SK-N-DZ (cell line): ENCODE measurements around the gene CORO2A.
"Not testable (repeated sequence)": the region's sequence is repeated elsewhere in the genome, so short reads cannot be mapped to it uniquely, and the experiment has no call there.

Experiments
- DNase-seq: peaks from one replicate; pipeline ENCODE4 v3.0.0-alpha.2; 2015; ENCODE audit warnings: low spot score

CORO2A gene

DNA sequence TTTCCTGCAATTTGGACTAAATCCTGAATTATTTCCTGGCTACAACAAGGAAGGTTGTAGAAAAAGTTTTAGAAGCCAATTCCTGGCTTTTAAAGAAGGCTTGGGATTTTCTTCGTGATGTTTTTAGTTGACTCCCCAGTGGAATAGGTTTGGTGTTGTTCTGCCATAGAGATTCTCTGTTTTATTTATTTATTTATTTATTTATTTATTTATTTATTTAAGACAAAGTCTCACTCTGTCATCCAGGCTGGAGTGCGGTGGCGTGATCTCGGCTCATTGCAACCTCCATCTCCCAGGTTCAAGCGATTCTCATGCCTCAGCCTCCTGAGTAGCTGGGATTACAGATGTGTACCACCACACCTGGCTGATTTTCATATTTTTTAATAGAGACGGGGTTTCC is 75.3 kb downstream of the CORO2A start:
- DNase-seq = not testable (repeated sequence)

DNA sequence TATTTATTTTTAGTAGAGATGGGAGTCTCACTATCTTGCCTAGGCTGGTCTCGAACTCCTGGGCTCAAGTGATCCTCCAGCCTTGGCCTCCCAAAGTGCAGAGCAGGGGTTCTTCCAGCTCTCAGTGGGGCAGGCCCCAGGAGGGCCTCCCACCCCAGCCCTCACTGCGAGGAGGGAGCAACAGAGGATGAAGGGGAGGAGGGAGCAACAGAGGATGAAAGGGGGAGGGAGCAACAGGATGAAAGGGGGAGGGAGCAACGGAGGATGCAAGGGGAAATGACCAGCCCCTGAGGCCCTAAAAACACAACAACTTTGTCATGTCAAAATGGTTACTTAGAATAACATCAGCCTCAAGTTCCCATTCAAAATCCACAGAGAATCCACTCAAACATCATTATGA is 83.4 kb downstream of the CORO2A start:
- no peak for DNase-seq

DNA sequence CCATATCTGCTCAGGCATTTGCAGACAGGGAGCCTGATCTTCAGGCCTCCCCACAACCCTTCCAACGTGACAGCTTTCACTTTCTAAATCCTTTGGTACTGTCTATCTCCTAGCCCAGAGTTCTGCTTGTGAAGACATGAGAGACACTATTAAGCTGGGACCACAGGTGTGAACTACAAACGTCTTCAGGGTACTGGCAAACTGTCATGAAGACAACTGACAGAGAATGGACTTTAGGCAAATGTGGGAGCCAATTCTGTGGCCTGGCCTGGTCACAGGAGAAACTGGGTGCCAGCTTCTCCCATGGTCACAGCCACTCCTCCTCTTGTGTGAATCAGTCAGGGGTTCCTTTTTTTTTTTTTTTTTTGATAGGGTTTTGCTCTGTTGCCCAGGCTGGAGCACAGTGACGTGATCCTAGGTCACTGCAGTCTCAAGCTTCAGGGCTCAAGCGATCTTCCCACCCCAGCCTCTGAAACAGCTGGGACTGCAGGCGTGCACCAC is 83.9 kb downstream of the CORO2A start:
- no peak for DNase-seq

DNA sequence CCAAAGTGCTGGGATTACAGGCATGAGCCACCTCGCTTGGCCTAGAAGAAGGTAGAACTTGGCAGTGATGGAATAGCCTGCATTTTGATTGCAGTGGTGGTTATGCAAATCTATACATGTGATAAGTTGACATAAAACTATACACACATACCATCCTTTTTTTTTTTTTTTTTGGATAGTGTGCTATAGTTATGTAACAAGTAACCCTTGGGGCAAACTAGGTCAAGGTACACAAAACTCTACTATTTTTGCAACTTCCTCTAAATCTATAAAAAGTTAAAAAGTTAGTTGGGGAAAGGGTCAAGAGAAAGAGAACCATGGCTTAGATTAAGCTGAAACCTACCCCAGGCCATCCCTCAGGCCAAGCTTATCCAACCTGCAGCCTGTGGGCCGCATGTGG is 84.5 kb downstream of the CORO2A start:
- DNase-seq = no peak

DNA sequence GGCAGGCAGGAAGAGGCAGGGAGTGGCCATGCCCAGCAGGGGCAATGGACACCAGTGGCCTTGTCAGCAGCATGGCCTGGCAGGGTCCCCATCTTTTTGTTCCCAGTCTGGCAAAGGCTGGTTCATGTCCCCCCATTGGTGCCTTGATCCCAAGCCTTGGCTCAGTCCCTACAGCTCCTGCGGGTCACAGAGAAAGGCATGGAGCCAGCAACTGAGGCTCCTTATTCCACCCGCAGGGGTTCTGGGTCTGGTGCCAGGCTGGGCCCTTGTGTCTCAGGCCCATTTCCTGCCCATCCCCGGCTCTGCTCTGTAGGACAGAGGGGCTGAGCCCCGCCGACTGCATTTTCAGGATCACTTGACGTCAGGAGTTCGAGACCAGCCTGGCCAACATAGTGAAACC is 87.4 kb downstream of the CORO2A start:
- no peak for DNase-seq

DNA sequence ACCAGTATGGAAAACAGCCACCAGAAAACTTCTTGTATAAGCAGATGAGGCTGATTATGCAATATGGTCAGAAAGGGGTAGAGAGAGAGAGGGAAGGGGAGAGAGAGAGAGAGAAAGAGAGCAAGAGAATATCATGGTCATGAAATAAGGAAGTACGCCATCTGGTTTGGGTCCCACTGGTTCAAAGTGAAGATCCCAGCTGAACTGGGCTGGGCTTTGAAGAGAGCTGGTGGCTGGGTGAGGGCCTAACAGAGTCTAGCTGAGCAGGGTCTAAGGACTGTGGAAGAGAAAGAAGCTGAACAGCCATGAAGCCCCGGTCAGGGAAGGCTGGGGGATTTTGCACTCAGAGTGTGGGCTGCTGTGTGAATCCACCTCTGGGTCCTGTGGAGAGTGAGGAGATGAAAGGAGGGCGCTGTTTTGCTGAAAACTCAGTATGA is 88.0 kb downstream of the CORO2A start:
- DNase-seq = no peak

DNA sequence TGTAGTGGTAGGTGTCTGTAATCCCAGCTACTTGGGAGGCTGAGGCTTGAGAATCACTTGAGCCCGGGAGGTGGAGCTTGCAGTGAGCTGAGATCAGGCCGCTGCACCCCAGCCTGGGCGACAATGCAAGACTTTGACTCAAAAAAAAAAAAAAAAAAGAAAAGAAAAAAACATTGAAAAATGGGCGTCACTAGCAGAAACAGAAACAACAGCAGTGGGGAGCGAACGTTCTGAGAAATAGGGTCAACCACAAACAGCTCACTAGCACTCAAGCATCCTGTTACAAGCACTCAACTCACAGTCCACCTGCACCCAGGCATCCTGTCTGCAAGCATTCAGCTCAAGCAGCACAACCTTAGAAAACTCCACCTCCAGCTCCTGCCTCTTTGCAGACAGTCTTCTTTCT is 90.6 kb downstream of the CORO2A start:
- DNase-seq = no peak

DNA sequence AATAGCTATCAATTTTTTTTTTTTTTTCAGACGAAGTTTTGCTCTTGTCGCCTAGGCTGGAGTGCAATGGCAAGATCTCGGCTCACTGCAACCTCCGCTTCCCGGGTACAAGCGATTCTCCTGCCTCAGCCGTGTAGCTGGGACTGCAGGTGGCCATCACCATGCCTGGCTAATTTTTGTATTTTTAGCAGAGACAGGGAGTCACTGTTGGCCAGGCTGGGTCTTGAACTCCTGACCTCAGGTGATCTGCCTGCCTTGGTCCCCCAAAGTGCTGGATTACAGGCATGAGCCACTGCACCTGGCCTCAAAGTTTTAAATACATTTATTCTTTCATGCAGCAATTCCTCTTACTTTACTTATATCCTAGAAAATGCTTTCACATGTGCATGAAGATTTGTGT is 91.0 kb downstream of the CORO2A start:
- no peak for DNase-seq

DNA sequence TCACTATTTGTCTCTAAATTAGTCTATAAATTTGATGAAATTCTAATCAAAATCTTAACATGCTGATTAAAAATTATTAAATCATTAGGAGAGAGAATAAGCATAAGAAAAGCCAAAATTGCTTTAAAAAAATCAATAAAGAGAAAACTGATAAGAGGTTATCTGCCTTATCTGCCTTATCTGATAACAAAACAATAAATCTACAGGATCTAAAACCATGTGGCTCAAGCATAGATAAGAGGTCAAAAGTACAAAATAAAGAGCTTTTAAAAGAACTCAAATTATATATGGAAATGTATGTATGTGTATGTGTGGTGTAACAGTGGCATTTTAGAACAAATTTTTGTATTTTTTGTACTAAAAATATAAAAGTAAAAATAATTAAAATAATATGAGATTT is 92.0 kb downstream of the CORO2A start:
- no peak for DNase-seq

DNA sequence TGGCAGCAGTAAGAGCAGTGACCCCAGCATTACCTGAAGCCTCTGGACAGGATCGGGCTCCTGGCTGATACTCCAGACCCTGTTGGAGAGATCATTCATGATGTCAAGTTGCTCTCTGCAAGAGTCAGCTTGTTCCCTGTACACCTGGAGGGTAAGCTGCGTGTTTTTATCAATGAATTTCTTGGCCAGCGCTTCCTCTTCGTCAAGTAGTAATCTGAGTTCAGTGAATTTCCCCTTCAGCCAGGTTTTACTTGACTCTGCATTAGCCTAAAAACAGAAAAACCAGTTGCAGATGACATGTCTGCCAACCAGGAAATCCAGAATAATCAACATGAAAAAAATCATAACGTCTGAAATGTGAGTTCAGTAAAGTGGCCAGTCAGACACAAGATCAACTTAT is 92.5 kb downstream of the CORO2A start:
- DNase-seq = no peak

DNA sequence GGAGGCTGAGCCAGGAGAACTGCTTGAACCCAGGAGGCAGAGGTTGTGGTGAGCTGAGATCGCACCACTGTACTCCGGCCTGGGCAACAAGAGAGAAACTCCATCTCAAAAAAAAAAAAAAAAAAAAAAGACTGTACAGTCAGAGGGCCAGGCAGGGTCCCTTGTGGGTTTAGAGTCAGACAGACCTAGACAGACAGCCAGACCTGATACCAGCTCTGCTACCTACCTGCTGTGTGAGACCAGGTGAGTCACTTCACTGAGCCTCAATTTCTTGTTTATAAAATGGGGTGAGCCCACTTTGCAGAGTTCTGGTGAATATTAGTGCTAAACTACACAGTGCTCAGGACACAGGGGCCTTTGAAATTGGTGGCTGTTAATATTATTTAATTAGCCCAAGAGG is 93.1 kb downstream of the CORO2A start:
- DNase-seq = no peak

DNA sequence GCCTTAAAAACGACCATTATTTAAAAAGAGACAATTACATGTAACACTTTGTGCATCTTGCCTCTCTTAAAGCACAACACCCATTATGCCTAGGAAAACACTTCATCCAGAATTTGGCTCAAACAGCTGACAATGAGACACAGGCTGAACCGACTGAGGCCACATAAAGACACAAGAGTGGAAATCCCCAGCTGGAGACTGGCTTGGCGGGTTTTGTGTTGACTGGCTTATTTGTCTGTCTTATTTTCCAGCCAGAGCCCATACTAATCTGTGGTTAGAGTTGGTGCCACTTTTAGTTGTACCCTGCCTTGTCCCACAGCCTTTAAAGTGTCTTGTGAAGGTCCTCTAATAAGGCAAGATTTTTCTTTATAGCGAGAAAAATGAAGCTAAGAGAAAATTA is 94.6 kb downstream of the CORO2A start:
- no peak for DNase-seq

DNA sequence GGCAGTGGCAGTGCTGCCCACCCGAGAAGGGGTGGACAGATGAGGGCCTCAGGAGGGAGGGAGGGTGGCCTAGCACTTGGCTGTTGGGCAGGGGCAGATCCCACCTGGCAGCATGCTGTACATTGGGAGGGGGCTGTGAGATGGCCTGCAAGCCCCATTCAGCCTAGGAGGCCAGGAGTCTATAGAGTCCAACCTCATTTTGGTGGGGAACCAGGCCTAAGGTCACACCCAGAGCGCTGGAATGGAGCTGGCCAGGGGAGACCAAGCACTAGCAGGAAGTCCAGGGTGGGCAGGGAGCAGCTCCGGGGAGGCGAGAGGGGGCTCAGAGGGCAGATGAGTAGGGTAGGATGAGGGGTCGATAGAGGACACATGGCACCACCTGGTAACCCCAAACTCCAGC is 96.3 kb downstream of the CORO2A start:
- no peak for DNase-seq

DNA sequence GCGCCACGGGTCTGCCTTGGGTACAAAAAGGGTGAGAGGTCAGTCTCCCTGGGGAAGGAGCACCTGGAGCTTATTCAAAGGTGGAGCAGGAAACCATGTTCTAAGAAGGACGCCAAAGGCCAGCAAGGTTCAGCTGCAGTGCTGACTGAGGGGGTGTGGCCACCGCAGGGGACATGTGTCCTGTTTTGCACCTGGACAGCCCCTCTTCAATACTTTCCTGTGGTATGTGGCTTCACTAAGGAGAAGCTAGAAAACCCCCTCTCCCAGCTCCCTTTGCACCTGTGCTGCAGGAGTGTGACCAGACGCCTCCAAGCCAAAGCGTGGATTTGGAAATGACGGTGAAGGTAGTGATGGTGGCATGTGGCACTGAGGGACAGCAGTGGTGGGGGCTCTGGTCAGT is 97.0 kb downstream of the CORO2A start:
- DNase-seq = no peak

DNA sequence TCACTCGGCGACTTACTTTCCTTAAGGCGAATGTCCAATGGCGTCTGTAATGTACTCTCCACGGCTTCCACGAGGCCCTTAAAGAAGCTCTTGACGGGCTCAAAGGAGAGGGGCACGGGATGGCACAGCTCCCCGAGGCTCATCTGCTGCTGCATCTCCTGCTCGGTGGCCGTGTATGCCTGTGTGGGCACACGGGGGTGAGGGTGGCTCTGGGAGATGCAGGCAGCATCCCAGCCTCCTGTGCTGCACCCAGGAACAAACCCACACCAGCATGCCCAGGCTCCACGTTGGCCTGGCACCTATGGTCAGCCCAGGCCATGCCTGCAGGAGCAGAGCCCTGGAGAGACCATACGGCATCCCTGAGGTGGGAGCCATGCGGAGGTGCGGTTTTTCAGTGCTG is 97.6 kb downstream of the CORO2A start:
- DNase-seq = no peak

DNA sequence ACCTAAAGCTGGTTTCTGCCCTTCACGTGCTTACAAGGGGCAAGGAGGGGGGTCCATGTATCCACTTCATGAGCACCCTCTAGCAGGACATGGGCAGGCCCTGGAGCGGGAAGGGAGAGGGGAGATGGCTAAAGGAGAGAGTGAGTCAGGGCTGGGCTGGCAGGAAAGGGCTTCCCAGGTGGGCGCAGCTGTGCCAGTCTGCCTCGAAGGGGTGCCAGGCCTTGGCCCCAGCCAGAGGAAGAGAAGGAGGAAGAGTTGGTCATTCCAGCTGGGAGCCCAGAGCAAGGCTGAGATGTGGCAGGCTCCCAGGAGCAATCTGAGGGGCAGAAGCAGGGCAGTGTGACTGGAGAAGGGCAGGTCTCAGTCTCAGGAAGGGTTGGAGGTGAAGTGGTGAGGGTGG is 98.1 kb downstream of the CORO2A start:
- no peak for DNase-seq

DNA sequence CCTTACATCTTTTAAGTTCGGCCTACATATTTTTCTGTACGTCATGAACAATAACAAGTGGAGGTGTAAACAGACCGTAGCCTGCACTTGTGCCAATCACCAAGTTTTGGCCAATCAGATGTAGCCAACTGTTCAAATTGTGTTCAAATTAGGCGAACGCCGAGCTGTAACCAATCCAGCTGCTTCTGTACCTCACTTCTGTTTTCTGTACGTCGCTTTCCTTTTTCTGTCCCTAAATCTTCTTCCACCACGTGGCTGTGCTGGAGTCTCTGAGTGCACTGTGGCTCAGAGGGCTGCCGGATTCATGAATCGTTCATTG is 99.9 kb downstream of the CORO2A start:
- DNase-seq = no peak

DNA sequence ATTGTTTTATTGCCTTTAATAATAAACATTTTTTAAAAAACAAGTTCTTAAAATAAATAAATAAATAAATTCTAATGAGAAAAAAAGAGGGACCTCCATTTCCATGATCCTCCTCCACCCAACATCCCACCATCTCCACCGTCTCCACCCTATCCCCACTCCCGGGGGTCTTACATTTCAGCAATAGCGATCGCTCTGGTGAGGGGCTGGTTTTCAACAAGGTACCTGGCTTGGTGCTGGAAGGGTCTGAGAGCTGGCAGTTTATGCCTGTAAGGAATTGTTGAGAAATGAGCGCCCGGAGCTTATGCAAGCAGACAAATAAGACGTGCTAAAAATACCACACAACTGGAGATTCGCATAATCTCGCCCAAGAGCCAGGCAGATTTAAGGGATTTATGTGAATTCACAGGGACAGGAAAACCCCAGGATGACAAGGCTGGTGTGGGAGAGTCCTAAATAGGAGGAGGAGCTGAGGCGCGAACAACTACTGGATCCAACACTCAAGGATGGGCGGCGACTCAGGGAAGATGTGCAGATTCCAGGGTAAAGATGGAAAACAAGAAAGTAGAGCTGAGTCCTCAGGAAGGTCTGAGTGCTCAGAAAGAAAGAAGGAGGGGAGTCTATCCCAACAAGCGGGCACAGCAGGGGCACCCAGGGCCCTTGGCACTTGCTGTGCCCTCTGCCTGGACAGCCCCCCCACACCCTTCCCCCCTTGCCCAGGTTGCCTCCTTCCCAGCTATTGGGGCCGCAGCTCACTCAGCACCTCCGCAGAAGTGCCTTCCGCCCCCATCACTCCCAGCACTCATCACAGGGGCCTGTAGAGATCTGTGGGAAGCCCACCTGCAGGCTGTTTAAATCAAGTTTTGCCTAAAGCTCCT is 100.5 kb downstream of the CORO2A start:
- no peak for DNase-seq

DNA sequence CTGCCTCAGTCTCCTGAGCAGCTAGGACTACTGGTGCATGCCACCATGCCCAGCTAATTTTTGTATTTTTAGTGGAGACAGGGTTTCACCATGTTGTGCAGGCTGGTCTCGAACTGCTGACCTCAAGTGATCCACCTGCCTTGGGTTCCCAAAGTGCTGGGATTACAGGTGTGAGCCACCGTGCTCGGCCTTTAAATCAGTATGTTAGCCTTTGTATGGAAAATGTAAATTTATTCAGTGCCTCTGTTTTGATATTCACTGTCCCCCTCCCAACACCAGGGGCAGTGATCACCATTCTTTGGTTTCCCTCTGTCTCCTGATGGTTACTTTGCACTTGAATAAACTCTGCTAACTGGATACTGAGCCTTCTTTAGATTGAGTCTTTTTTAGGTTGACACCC is 101.8 kb downstream of the CORO2A start:
- not testable (repeated sequence) for DNase-seq

DNA sequence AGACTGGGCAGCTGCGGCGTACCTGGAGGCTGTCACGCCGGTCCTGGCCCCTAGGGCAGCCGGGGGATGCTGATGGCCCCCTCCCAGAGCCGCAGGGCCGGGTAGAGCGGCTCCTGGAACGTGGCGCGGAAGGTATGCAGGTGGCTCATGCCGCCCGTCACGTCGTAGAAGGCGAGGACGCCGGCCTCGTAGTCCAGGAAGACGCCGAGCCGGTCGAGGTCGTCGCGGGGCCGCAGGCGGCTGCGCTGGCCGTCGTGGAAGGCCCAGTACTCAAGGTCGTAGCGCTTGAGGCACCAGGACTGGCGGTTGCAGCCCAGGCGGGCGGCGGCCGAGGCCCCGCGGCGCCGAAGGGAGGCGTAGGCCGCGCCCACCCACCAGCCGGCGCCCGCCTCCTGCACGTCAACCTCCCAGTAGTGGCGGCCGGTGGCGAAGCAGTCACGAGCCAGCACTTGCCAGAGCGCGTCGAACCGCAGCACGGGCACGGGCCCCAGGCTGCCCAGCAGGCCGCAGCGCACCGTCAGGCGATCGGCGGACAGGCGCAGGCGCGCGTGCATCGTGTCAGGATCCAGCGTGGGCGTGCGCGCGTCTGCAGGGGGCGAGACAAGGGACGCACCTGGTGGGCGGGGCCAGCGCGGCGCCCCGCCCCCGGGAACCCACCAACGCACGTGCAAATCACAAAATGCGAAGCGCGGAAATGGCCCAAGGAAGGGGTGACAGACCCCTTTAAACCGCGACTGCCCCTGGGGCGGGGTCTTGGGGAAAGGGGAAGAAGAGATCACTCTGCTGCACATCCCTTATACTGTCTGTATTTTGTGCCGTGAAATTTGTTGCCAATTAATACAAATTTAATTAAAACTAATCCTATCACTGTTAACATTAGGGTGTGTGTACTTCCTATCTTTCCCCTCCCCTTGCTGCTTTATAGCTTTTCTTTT is 104.8 kb downstream of the CORO2A start:
- DNase-seq = no peak

DNA sequence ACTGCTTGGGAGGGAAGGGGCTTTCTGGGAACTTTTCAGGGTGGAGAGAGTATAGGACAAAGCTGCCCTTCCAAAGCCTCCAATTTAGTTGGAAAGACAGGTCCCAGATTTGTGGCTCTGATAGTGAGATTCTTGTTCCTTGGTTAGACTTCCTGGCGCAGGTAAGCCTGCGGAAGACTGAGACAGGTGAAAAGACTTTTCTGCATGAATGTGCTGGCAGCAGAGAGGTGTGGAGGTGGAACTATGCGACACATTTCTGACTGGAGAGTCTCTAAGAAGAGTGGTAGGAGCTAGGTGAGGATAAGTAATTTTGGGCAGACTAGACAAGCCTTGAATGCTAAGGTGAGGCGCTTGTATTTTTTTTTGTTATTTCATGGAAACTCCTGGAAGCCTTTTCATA is 106.0 kb downstream of the CORO2A start:
- no peak for DNase-seq

DNA sequence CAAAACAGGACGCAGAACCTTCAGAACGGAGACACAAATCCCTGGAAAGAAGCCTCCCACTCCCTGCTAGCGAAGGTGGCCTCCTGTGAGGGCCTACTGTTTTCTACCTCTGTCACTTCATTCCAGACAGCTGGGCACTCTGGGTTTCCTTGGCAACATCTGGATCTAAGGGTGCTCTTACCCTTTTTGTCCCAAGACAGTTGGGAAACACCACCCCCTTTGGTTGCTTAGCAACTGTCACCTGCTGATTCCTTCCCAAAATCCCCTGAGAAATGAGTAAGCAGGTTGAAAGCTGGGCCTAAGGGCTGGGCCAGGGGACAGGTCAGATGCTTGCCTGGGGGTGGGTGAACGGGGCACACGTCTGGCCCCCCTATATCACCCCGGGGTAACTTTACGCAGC is 106.5 kb downstream of the CORO2A start:
- no peak for DNase-seq

DNA sequence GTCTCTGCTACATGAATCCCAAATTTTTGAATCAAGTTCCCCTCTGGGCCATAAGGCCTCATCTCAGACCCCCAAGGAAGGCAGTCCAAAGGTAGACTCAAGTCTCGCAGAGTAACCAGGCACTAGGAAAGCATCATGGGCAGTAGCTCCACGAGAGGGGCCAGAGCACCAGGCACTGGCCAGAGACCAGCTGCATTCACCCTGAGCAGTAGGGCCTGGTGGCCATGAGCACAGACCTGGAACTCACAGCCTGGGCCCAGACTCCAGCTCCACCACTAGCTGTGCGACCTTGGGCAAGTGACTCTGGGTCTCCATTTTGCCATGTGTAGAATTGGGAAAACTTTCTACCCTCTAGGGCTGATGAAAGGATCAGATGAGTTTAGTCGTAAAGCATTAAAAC is 107.4 kb downstream of the CORO2A start:
- DNase-seq = no peak
